ENCODE measurements around the gene CROCC.

Gene CROCC

DNA sequence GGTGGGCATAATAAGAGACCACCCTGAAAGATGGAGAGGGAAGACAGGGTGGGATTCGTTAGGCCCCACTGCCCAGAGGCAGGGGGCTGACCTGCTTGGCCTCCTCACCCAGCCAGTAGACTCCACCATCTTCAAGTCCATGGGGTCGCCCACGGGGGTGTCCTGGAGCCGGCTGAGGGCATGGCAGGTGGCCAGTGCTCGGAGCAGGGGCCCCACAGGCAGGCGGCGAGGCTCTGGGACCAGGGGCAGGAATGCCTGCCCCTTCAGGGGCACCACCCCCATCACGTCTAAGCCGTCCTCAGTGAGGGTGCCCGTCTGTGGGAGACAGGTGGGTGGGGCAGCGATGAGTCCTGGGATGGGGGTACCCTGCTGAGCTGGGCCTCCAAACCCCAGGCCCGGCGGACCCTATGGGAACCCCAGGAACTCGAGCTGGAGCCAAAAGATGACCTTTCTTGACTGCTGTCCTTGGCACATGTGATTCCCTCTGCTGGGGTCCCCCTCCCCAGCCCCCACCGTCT is 71.8 kb downstream of the CROCC start:
- no peak overlapping the region for H3K9ac ChIP-seq (ENCODE audit: low read length)
- H3K14ac ChIP-seq (ENCODE audit: low read length), result no peak overlapping the region
- H3K9me3 ChIP-seq (ENCODE audit: insufficient read depth, low read depth, low read length), result peaks cover 2% of the 10 kb centered on the region
- no peak for DNase-seq
- H2BK12ac ChIP-seq (ENCODE audit: low read length), result no peak overlapping the region
- H3K23ac ChIP-seq (ENCODE audit: low read length), result no peak overlapping the region
- no peaks in the 10 kb centered on the region for H3K79me1 ChIP-seq (ENCODE audit: low read length)
- no peak overlapping the region for H3K27ac ChIP-seq (ENCODE audit: low read depth, low read length)
- no peak overlapping the region for H2AFZ ChIP-seq (ENCODE audit: insufficient read depth, low read length, poor library complexity)
- H4K12ac ChIP-seq (ENCODE audit: low read depth, low read length), result no peak overlapping the region
- H2BK5ac ChIP-seq (ENCODE audit: low read depth, low read length, poor library complexity), result no peak overlapping the region
- H3K18ac ChIP-seq (ENCODE audit: low read length), result no peak overlapping the region
- peaks cover 37 to 42% of the 10 kb centered on the region in 2 experiments for H3K36me3 ChIP-seq (ENCODE audit: control insufficient read depth in 1 of 2, insufficient read depth in 2 of 2, low read length in 2 of 2)
- no peaks in the 10 kb centered on the region for H3K27me3 ChIP-seq (ENCODE audit: insufficient read depth, low read length)
- WGBS (ENCODE audit: extremely low coverage, insufficient coverage, insufficient read length), result no CpG with 5 or more reads among the region's 15 CpGs
- H2AK5ac ChIP-seq (ENCODE audit: low read length), result no peak overlapping the region
- H2BK120ac ChIP-seq (ENCODE audit: insufficient read depth, low read length, poor library complexity), result no peak overlapping the region
- no peak overlapping the region for H3K4ac ChIP-seq (ENCODE audit: low read depth, low read length)
- no peak overlapping the region for H4K91ac ChIP-seq (ENCODE audit: low read depth, low read length)
- no peak overlapping the region for H3K4me3 ChIP-seq (ENCODE audit: low read depth, low read length)
- H3K4me1 ChIP-seq (ENCODE audit: control insufficient read depth in 1 of 2, insufficient read depth in 2 of 2, low read length in 2 of 2), result no peaks in the 10 kb centered on the region
- H4K8ac ChIP-seq (ENCODE audit: low read depth, low read length), result no peak overlapping the region
- H3K4me2 ChIP-seq (ENCODE audit: low read length), result no peak overlapping the region
- no peaks in the 10 kb centered on the region for H3K79me2 ChIP-seq (ENCODE audit: control insufficient read depth, insufficient read depth, low read length, poor library complexity)

DNA sequence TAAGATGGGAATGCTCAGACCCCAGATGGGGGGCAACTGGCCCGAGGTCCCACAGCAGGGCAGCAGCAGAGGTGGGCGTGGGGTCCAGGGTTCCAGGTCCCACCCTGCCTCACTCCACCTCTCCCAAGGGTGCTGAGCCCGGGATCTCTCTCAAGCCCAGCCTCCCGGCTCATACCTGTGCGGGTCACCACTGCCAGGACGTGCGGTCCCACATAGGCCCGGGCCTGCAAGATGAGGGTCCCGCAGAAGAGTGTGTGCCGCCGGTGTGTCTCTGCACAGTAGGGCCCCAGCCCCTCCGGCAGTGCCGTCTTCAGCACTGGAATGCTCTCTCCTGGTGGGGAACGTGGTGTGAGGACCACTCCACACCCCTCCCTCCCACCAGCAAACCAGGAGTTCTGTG is 75.1 kb downstream of the CROCC start:
- Histone ChIP-seq H2AFZ (ENCODE audit: insufficient read depth, low read length, poor library complexity) (no peak overlapping the region), H3K79me1 (ENCODE audit: low read length) (no peaks in the 10 kb centered on the region), H4K8ac (ENCODE audit: low read depth, low read length) (no peak overlapping the region), H3K36me3 (ENCODE audit: control insufficient read depth in 1 of 2, insufficient read depth in 2 of 2, low read length in 2 of 2) (peaks cover 39% of the 10 kb centered on the region in 2 experiments), H3K27me3 (ENCODE audit: insufficient read depth, low read length) (no peaks in the 10 kb centered on the region), H3K9me3 (ENCODE audit: insufficient read depth, low read depth, low read length) (peaks cover 2% of the 10 kb centered on the region), H2AK5ac (ENCODE audit: low read length) (no peak overlapping the region), H2BK5ac (ENCODE audit: low read depth, low read length, poor library complexity) (no peak overlapping the region), H3K14ac (ENCODE audit: low read length) (no peak overlapping the region), H3K27ac (ENCODE audit: low read depth, low read length) (no peak overlapping the region), H3K4ac (ENCODE audit: low read depth, low read length) (no peak overlapping the region), H4K12ac (ENCODE audit: low read depth, low read length) (no peak overlapping the region), H4K91ac (ENCODE audit: low read depth, low read length) (no peak overlapping the region), H3K18ac (ENCODE audit: low read length) (no peak overlapping the region), H2BK12ac (ENCODE audit: low read length) (no peak overlapping the region), H2BK120ac (ENCODE audit: insufficient read depth, low read length, poor library complexity) (no peak overlapping the region), H3K4me1 (ENCODE audit: control insufficient read depth in 1 of 2, insufficient read depth in 2 of 2, low read length in 2 of 2) (no peaks in the 10 kb centered on the region), H3K79me2 (ENCODE audit: control insufficient read depth, insufficient read depth, low read length, poor library complexity) (no peaks in the 10 kb centered on the region), H3K4me3 (ENCODE audit: low read depth, low read length) (no peak overlapping the region), H3K23ac (ENCODE audit: low read length) (no peak overlapping the region), H3K9ac (ENCODE audit: low read length) (no peak overlapping the region), H3K4me2 (ENCODE audit: low read length) (no peak overlapping the region)
- no peak for DNase-seq
- no CpG with 5 or more reads among the region's 14 CpGs for whole genome bisulfite sequencing (ENCODE audit: extremely low coverage, insufficient coverage, insufficient read length)

DNA sequence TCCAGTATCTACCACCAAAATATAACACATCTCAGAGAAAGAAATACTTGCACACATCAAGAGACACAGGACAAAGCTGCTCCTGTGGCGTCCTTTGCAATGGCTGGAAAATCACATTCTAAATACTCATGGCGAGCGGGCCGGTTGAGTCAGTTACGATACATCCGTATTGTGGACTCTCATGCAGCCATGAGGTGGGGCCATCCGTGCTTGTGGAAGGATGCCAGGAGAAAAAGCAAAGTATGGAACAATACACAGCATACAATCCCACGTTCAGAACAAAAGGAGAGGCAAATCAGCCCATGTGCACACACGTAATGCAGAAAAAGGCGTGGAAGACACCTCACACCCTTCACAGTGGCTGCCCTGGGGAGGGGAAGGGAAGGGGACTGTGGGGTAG is 76.9 kb downstream of the CROCC start:
- H4K8ac ChIP-seq (ENCODE audit: low read depth, low read length), result no peak overlapping the region
- no peak overlapping the region for H3K9ac ChIP-seq (ENCODE audit: low read length)
- no peak overlapping the region for H2AFZ ChIP-seq (ENCODE audit: insufficient read depth, low read length, poor library complexity)
- H3K4me2 ChIP-seq (ENCODE audit: low read length), result no peak overlapping the region
- no peak overlapping the region for H3K4ac ChIP-seq (ENCODE audit: low read depth, low read length)
- no peaks in the 10 kb centered on the region for H3K79me1 ChIP-seq (ENCODE audit: low read length)
- no peaks in the 10 kb centered on the region for H3K4me1 ChIP-seq (ENCODE audit: control insufficient read depth in 1 of 2, insufficient read depth in 2 of 2, low read length in 2 of 2)
- no peak overlapping the region for H3K27ac ChIP-seq (ENCODE audit: low read depth, low read length)
- H2BK120ac ChIP-seq (ENCODE audit: insufficient read depth, low read length, poor library complexity), result no peak overlapping the region
- no peak overlapping the region for H2AK5ac ChIP-seq (ENCODE audit: low read length)
- no CpG with 5 or more reads among the region's 10 CpGs for WGBS (ENCODE audit: extremely low coverage, insufficient coverage, insufficient read length)
- peaks cover 48 to 49% of the 10 kb centered on the region in 2 experiments for H3K36me3 ChIP-seq (ENCODE audit: control insufficient read depth in 1 of 2, insufficient read depth in 2 of 2, low read length in 2 of 2)
- no peak overlapping the region for H3K23ac ChIP-seq (ENCODE audit: low read length)
- no peaks in the 10 kb centered on the region for H3K9me3 ChIP-seq (ENCODE audit: insufficient read depth, low read depth, low read length)
- H4K91ac ChIP-seq (ENCODE audit: low read depth, low read length), result no peak overlapping the region
- H3K4me3 ChIP-seq (ENCODE audit: low read depth, low read length), result no peak overlapping the region
- H3K14ac ChIP-seq (ENCODE audit: low read length), result no peak overlapping the region
- H2BK12ac ChIP-seq (ENCODE audit: low read length), result no peak overlapping the region
- no peak for DNase-seq
- no peaks in the 10 kb centered on the region for H3K79me2 ChIP-seq (ENCODE audit: control insufficient read depth, insufficient read depth, low read length, poor library complexity)
- no peak overlapping the region for H2BK5ac ChIP-seq (ENCODE audit: low read depth, low read length, poor library complexity)
- no peak overlapping the region for H4K12ac ChIP-seq (ENCODE audit: low read depth, low read length)
- H3K18ac ChIP-seq (ENCODE audit: low read length), result no peak overlapping the region
- H3K27me3 ChIP-seq (ENCODE audit: insufficient read depth, low read length), result no peaks in the 10 kb centered on the region

DNA sequence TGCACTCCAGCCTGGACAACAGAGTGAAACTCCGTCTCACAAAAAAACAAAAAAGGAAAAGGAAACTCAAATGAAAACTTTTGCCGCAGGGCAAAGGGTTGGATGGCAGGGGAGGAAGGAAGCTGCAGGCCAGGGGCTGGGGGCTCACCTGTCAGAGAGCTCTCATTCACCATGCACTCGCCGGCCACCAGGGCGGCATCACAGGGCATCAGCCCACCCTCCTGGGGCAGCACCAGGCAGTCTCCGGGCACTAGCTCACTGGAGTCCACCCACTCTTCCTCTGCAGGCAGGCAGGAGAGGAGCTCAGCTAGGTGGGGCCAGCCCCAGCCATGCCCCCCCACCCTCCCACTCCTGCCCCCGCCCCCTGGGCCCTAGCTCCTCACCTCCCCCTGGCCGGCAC is 78.1 kb downstream of the CROCC start:
- Histone ChIP-seq H2BK120ac (ENCODE audit: insufficient read depth, low read length, poor library complexity) (no peak overlapping the region), H3K18ac (ENCODE audit: low read length) (no peak overlapping the region), H3K4ac (ENCODE audit: low read depth, low read length) (no peak overlapping the region), H4K12ac (ENCODE audit: low read depth, low read length) (no peak overlapping the region), H3K79me2 (ENCODE audit: control insufficient read depth, insufficient read depth, low read length, poor library complexity) (no peaks in the 10 kb centered on the region), H3K9me3 (ENCODE audit: insufficient read depth, low read depth, low read length) (no peaks in the 10 kb centered on the region), H2BK12ac (ENCODE audit: low read length) (no peak overlapping the region), H4K8ac (ENCODE audit: low read depth, low read length) (no peak overlapping the region), H3K4me3 (ENCODE audit: low read depth, low read length) (no peak overlapping the region), H3K27ac (ENCODE audit: low read depth, low read length) (no peak overlapping the region), H3K23ac (ENCODE audit: low read length) (no peak overlapping the region), H3K4me1 (ENCODE audit: control insufficient read depth in 1 of 2, insufficient read depth in 2 of 2, low read length in 2 of 2) (no peaks in the 10 kb centered on the region), H3K9ac (ENCODE audit: low read length) (no peak overlapping the region), H2BK5ac (ENCODE audit: low read depth, low read length, poor library complexity) (no peak overlapping the region), H3K27me3 (ENCODE audit: insufficient read depth, low read length) (no peaks in the 10 kb centered on the region), H2AK5ac (ENCODE audit: low read length) (no peak overlapping the region), H3K14ac (ENCODE audit: low read length) (no peak overlapping the region), H4K91ac (ENCODE audit: low read depth, low read length) (no peak overlapping the region), H3K4me2 (ENCODE audit: low read length) (no peak overlapping the region), H2AFZ (ENCODE audit: insufficient read depth, low read length, poor library complexity) (no peak overlapping the region), H3K36me3 (ENCODE audit: control insufficient read depth in 1 of 2, insufficient read depth in 2 of 2, low read length in 2 of 2) (peaks cover 56 to 59% of the 10 kb centered on the region in 2 experiments), H3K79me1 (ENCODE audit: low read length) (no peaks in the 10 kb centered on the region)
- no peak for DNase-seq
- WGBS (ENCODE audit: extremely low coverage, insufficient coverage, insufficient read length), result no CpG with 5 or more reads among the region's 8 CpGs

Data from trophoblast cell (in vitro differentiated cells and primary cell).